HG03159 (cell line): ENCODE data around the gene CORO2B.

Experiments
- ATAC-seq: cut with Tn5 transposase; IDR thresholded peaks from one replicate; pipeline ENCODE4 v1.9.1; 2021; ENCODE audit warnings: mild to moderate bottlenecking, moderate library complexity; ENCODE audit not compliant: unreplicated experiment

Gene CORO2B

GRCh38 chr15:68553994-68554720 lies 24.6 kb upstream of the CORO2B start:
- ATAC-seq = no peak

- no peak for ATAC-seq
Measured at GRCh38 chr15:68554721-68555678, 23.8 kb upstream of the CORO2B start.

- no peak for ATAC-seq
Measured at GRCh38 chr15:68555679-68556037, 23.1 kb upstream of the CORO2B start.

DNA sequence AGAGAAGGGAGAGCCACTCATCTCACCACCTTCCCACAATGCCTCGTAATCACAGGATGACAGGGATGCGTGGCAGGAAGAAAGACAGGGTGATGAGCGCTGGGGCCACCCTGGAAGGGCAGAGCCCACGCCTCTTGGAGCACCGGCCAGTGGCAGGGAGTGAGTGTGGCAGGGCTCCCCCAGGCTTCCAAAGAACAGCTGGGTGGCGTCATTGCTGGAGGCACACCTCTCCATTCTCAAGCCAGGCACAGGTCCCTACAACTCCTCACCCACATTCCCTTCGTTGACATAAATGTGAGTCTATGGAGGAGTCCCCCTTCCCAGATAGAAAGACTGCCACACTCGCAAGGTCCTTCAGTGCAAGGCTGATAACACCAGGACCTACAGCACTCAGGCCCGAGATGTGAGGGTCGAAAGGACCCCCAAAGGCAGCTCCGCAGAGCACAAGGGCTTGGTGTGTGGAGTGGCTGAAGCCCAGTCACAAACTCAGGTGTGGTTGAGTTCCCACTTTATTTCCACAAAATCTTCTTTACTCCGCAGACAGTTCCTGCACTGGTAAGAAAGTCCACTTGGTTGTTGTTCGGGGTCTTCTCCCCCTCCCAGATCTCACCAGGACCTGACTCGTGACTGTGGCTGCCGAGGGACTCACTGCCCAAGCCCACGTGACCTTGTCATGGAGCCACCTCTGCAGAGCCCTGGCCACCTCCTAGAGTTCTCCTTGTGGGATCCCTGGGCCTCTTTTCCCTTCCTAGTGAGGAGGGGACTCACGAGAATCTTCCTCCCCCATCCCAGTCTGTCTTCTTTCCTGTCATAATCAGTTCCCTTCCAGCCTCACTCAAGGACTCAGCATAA lies 22.4 kb upstream of the CORO2B start:
- no peak for ATAC-seq

DNA sequence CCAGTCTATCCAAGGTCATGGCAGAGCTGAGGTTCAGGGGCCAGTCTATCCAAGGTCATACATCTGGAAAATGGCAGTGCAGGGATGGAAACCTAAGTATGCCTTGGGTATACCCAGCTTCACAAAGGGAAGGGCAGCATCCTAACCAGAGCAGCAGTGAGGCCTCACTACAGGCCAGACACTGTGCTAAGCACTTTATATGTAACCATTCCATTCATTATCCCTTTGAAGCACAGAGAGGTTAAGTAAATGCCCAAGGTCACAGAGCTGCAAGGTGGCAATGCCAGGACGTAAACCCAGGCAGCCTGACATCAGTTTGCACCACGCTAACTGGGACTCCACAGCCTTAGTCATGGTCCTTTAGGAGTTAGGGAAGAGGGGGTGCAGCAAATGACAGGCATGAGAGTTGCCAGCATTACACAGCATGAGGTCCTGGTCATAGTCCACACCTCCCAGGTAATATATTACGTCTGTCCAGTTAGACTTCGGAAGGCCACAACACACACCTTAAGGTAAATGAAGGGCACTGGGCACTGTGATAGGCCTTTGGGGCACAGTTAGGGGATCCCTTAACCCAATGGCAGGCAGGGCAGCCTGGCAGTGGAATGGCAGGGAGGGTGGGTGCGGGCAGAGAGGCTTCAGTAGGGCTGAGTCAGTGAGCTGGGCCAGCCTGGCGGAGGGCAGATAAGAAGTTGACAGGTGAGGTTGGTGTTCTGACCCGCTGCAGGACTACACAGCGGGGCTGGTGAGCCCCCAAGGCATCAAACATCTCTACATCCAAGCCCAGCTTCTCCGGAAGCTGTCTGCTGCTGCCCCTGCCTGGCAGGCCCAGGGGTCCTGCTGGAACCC lies 21.1 kb upstream of the CORO2B start:
- no peak for ATAC-seq

DNA sequence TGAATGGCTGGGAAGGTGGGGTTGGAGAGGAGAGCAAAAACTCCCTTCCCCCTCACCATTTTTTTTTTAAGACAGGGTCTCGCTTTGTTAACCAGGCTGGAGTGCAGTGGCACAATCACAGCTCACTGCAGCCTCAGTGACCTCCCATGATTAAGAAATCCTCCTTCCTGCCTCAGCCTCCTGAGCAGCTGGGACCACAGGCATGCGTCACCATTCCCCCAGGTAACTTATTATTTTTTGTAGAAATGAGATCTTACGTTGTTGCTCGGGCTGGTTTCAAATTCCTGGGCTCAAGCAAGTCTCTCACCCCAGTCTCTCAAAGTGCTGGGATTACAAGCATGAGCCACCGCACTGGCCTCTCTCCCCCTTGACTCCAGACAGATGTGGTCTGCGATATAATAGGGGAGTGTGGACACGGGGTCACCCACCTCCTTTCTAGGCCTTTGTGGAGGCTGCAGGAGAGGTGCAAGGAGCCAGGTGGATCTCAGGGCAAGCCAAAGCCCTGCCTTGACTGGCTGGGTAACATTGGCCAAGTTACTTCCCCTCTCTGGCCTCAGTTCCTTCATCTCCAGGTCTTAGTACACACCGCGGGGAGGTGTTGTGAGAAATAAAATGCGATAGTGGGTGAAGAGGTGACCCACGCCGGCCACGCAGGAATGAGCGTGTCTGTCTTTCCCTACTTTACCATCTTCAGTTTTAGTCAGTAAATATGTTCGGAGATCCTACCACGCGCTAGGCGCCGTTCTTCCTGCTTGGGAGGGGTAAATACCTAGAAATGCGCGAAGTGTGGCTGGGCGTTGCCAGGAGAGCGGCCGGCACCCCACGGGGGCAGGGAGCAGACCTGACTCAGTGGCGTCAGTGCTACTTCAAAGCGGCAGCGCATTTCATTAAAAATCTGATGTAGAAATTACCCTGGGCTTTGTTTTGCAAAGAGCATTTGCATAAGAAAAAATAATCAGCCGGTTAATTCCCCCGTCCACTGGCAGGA lies 20.2 kb upstream of the CORO2B start:
- ATAC-seq = no peak

GRCh38 chr15:68559345-68560310 lies 19.2 kb upstream of the CORO2B start:
- ATAC-seq = no peak

DNA sequence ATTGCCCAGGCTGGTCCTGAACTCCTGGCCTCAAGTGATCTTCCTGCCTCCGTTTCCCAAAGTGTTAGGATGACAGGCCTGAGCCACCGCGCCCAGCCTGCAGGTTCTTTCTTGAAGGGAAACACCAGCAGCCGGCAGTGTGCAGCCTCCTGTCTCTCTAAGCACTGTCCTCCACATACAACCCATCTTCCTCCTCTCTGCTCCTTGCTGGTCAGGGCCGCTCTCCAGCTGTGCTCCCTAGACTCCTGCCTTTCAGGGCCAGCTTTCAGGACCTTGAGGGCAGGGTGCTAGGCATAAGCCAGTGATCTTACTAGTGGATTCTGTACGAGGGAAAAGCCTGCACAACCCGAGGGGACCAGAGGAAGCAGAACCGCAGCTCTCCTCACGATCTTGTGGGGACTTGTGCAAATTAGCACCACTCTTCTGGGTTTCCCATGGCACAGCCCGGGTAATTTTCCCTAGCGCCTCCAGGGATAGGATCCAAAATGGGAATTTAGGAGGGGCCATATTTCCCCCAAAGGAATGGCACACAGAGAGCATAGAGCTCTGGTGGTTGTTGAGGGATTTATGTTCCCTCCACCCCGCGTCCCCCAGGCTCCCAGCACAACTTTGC lies 18.2 kb upstream of the CORO2B start:
- ATAC-seq = no peak

DNA sequence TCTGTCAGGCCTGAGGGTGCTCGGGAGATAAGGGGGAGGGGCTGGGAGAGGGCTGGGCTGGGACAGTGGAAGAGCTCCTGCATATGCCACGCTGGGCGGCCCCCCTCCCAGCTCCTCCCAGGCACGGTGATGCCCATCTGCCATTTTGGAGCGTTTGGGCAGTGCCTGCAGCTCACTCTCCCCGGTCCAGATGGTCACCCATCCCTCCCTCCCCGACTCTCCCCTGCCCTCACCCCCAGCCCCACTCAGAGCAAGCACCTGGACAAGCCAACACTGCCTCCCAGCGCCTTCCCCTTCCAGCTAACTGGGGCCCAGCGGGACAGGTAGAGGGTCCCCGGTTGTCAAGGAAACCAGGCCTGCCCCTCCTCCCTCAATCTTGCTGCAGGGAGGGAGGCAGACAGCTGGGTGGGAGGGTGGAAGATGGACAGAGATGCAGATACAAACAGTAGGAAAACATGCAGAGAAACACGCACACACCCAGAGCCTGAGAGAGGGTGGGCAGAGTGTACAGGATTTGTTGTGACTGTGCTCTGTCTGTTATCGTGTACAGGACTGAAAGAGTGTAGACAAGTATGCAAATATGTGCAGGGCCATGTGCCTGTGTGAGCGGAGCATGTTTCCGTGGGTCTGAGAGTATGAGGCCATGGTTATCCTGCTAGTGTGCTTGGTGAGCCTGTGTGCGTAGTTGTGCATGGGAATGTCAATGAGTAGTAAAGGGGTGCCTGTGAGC lies 17.5 kb upstream of the CORO2B start:
- ATAC-seq = no peak

GRCh38 chr15:68561901-68562300 lies 16.9 kb upstream of the CORO2B start:
- no peak for ATAC-seq

GRCh38 chr15:68564173-68564572 lies 14.6 kb upstream of the CORO2B start:
- no peak for ATAC-seq

- ATAC-seq = no peak
Measured at GRCh38 chr15:68565234-68565633, 13.6 kb upstream of the CORO2B start.

GRCh38 chr15:68565726-68566125 lies 13.1 kb upstream of the CORO2B start:
- ATAC-seq = no peak

DNA sequence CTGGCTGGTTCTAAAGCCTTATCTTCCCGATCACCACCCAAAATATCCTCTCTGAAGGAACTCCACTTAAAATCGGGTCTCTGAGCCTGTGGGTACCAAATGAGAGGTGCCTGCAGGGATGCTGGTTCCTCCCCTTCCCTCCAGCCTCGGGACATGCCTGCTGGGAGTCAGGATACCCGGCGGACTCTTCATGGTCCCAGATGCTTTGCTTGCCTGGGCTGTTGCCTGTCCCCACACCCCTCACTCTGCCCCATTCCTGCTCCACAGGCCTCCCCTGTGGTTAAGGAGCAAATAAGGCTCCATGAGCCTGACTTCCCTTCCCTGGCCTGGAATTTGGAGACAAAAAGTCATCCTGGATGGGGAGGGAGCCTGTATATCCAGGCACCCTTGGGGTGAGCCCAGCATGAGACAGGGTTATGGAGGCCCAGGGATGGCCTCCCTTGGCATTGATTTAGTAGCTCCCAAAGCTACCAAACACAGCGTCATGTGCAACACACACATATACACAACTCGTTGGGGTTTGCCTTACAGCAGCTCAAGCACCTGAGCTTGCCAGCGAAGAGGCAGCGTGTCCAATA lies 12.3 kb upstream of the CORO2B start:
- no peak for ATAC-seq

- no peak for ATAC-seq
Measured at GRCh38 chr15:68567345-68567744, 11.4 kb upstream of the CORO2B start.

DNA sequence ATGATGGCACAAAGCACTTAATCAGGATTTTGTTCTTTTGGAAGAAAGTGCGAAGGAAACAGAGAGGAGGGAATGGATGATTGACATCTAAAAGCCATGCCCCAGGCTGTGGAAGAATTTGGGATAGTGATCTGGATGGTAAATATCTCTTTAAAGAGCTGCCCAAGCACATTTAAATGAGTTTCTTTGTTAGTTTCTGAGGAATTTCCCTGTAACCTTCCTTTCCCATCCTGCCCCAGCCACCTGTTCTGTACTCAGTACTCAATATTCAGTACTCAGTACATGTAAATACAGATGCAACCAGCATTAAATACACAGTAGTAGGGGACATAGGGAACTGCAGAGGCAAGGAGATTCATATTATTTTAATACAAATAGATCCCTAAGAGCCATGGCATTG lies 7.8 kb upstream of the CORO2B start:
- no peak for ATAC-seq

DNA sequence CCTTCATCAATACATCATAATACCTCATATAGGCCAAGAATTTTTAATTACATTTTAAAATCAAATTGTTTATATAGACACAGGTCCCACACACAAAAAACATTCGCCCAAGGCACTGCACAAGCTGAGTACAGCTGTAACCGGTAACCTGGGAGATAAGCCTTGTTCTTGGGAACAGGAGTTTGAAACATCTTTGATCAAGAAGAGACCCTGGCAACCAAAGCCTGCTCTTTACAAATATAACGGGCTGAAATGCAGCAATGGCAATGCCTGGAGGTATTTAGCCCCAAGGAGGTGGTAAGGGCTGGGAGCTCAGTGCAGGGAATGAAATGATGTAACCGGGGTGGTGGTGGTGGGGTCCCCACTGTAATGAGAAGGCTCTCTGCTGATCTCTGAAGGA lies 7.2 kb upstream of the CORO2B start:
- ATAC-seq = no peak
